ENCODE results near the gene LCP2.

The LCP2 gene

GRCh38 chr5:170252720-170253350 is 44.7 kb downstream of the LCP2 start:
- in situ Hi-C loops (cut with MboI; ENCODE audit: low sequenced_read_pairs): no loop called here

GRCh38 chr5:170252109-170252508 is 45.5 kb downstream of the LCP2 start:
- in situ Hi-C loops (cut with MboI; ENCODE audit: low sequenced_read_pairs): no loop called here

DNA sequence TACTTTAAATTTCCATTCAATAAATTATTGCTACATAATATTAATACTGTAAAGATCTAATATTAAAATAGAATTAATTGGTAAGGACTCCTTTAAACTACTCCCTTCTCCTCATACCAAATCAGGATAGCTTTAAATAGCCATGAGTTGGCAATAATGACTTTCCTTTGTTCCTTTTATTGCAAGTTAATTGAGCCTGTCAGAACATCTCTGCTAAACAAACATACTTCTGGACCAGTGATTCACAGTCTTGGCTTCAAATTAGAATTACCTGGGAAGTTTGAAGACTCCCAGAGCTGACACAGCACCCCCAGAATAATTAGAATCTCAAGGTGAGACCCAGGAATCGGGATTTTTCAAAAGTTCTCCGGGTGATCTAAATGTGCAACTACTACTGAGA is 46.1 kb downstream of the LCP2 start:
- in situ Hi-C loops (cut with MboI; ENCODE audit: low sequenced_read_pairs): no loop called here

DNA sequence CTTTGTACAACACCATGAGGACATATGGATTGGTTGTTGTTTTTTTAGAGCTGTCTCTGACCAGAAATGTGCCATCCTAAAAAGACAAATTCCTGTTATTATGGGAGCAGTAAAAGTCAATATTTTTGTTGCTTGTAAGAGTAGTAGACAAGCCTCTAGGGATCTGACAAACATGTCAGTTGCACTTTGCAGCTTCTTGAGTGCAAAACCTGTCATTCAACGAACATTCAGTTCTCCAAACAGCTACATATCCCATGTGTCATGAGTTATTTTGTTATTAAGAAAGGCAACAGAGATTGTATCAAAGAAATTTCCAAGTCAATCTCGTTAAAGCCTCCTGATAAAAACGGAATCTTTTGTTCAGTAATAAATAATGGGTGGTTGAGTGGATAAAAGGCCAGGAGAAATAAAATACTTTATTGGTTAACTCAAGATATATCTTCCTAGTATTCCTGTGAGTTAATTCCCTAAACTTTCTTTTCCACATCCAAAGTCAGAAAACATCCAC is 46.7 kb downstream of the LCP2 start:
- in situ Hi-C loops (cut with MboI; ENCODE audit: low sequenced_read_pairs): no loop called here

DNA sequence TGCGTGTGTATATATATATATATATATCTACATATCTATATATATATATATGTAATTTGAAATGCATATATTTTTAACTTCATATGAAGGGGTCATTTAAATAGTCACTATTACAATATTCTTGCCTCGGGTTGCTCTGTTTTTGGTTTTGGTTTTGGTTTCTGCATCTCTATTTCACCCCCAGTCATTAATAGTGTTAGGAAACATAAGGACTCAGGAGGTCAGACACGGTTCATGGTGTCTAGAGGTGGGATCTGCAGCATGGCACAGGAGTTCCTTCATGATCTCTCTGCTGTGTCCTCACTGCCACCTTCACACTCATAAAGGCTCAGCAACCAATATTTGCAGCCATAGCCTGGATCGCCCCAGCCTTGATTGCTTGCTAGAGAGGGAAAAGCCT is 48.2 kb downstream of the LCP2 start:
- in situ Hi-C loops (cut with MboI; ENCODE audit: low sequenced_read_pairs): loop anchor here (25.0 kb wide), 1 partner anchor 363 kb away; no protein-coding TSS in a partner anchor

GRCh38 chr5:170248931-170249227 is 48.7 kb downstream of the LCP2 start:
- in situ Hi-C loops (cut with MboI; ENCODE audit: low sequenced_read_pairs): loop anchor here (25.0 kb wide), 1 partner anchor 363 kb away; no protein-coding TSS in a partner anchor

DNA sequence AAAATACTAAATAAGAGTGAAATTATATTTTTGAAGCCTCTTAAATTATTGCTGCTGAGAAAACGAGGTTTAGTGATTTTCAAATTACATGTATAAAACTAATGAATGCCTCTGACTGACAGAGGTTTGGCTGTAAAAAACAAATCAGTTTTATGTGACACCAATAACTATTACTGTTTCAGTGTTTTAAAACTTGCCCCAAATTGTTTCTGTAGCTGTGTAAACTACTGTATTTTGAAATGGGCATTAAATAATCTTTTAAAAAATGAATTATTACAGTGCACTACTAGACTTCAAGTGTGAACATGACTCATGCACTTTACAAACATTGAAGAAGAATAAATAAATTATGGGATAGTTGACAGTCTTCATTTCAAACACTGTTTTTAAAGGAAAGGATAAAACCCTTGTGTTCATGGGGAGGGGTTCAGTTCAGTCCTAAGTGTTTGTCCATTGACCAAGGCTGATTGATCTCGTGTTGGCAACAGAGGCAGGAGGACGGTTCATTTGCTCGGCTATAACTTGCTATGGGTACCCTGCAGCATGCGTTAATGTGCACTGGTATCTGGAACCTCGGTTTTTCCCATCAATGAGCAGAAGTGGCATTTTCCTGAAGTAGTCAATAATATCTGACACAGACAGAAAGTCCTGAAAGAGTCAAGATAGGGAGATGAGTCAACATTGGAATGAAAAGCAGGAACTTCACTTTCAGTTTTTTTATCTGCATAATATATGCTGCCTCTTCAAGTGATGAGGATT is 49.2 kb downstream of the LCP2 start:
- in situ Hi-C loops (cut with MboI; ENCODE audit: low sequenced_read_pairs): loop anchor here (25.0 kb wide), 1 partner anchor 364 kb away; no protein-coding TSS in a partner anchor

- in situ Hi-C loops (cut with MboI; ENCODE audit: low sequenced_read_pairs): loop anchor here (25.0 kb wide), 1 partner anchor 365 kb away; no protein-coding TSS in a partner anchor
Observed at GRCh38 chr5:170247363-170247762, 50.2 kb downstream of the LCP2 start.

DNA sequence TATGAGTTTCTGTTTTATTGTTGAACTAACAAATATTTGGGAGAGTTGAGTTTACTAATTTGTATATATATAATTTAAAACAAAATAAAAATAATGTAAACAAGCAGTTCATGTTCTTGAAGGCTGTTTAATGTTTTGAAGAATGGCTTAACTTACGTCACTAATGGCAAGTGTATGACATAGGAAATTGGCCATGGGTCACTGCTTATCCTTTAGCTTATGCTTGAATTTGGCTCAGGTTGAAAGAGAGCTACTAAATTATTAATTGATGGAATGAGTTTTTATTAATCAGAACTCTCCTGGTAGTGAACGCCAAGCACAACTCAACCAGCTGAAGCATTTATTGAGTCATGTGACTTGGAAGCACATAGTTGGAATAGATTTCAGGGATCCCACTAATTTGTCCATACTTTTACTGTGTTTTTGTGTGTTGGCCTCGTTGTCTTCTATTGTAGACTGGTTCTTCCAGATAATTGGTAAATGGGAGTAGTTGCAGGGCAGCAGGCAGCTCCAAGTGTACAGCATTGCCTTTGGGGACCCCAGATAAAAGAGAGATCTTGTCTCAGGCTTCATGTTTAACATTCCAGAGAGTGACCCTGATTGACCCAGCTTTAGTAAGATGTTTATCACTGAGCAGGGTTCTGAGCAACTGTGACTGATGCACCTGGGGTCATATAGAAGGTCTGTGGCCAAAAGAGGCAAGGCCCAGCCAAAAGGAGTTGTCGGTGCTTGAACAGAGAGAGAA is 51.3 kb downstream of the LCP2 start:
- in situ Hi-C loops (cut with MboI; ENCODE audit: low sequenced_read_pairs): loop anchor here (25.0 kb wide), 1 partner anchor 366 kb away; no protein-coding TSS in a partner anchor

GRCh38 chr5:170245436-170245835 is 52.1 kb downstream of the LCP2 start:
- in situ Hi-C loops (cut with MboI; ENCODE audit: low sequenced_read_pairs): loop anchor here (25.0 kb wide), 1 partner anchor 367 kb away; no protein-coding TSS in a partner anchor

DNA sequence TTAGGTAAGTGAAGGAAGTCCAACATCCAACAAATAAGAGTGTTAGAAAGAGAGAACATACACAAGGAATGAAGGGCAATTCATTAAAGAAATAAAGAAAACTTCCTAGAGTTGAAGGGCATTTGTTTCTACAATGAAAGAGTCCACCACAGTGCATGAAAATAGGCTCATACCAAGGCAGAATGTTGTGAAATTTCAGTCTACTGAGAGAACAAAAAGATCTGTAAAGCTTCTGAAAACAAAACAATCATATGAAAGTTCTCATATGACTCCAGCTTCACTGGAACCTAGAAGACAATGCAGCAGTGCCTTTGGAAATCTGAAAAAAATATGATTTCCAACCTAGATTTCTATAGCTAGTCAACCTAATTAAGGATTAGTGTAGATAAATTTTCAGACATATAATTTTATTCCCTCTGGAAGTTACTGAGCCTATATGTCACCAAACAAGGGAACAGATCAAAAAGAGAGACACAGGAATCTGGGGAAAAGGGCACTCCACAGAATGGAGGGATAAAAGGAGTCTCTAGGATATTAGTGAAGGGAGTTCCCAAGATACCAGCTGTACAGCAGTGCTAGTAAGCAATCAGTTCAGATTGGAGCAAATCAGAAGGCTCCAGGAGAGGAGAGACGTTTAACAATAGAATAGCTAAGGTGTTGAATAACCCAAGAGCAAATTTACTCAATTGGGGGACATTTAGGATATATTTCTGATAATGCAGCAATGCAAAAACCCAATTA is 59.0 kb downstream of the LCP2 start:
- in situ Hi-C loops (cut with MboI; ENCODE audit: low sequenced_read_pairs): loop anchor here (25.0 kb wide), 1 partner anchor 374 kb away; no protein-coding TSS in a partner anchor

DNA sequence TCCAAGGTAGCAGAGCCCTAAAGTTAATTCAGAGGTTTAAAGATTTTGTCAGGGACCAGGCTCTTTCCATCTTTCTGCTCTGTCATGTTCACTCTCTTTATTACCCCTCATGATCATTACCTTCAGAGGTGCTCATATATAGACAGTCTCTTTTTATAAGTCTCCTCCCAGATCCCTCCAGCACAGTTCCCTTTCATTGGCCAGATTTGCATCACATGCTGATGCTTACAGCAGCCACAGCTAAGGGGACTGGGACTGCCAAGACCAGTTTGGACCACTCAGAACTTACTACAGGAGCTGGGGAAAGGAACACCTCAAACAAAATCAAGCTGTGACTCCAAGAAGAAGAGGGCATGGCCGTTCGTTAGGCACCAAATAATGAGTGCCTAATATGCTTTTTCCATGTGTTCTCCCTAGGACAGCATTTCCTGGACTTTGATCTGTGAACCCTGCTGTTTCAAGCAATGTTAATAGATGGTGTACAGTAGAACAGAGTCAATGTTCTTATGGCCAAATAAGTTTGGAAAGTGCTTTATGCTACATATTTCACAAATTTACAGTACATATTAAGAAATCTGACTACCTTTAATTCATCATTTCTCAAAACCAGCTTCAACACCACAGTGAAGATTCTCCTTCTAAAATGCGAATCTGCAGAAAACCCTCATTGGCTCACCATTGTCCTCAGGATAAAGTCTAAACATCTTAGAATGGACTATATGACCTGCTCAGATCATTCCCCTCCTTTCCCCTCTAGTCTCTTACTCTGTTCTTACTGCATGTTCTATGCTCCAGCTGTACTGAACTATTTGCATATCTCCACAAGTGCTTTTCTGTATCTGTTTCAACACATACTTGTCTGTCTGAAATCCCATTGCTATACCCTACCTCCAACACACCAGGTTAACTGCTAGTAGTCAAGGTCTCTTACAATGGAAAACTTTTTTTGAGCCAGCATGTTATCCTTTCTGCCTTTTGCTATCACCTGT is 61.4 kb downstream of the LCP2 start:
- in situ Hi-C loops (cut with MboI; ENCODE audit: low sequenced_read_pairs): loop anchor here (25.0 kb wide), 1 partner anchor 376 kb away; no protein-coding TSS in a partner anchor

DNA sequence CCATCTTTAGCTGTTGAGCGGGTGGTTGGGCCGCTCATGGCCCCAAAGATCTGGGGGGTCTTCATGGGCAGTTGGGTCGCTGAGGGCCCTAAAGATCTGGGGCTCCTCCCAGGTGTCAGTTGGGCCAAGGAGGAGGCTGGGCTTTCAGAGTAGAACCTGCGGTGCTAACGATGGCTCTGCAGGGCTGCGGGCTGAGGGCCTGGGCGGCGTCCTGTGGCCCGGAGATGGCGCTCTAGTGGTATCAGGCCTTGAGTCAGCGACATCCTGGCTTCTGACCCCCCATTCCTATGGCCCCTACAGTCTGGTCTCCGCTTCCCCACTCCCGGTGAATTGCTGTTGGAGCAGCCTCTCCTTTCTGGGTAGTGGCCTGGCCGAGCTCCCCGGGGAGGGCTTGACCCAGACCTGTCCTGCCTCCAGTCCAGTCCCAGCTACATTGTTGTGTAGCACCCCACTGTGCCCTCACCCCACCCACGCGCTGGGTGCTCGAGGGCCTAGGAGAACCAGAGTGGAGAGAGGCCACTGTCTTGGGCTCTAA is 64.2 kb downstream of the LCP2 start:
- in situ Hi-C loops (cut with MboI; ENCODE audit: low sequenced_read_pairs): loop anchor here (25.0 kb wide), 1 partner anchor 379 kb away; no protein-coding TSS in a partner anchor

DNA sequence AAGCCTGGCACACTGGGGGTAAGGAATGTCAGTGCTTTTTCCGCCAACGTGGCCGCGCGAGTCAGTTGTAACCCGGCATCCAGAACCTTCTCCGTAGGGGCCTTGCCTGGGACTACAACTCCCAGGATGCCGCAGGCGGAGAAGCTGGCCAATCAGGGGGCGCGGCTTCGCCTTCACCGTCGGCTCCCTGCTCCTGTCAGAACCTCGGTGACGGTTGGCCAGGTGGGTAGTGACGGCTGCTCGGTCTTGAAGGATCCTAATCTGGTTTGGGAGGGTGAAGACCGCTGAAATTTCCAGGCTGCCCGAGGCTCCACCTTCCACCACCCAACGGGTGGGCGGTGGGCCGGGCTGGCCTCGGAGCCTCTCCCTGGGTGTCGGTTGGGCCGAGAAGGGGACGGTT is 64.8 kb downstream of the LCP2 start, which contains the start of gene C5orf58:
Gene C5orf58 (plus strand): TSS at position 200 of the 400 bp plus-strand sequence. CDS start 1,992 bp downstream, outside the sequence.
- in situ Hi-C loops (cut with MboI; ENCODE audit: low sequenced_read_pairs): loop anchor here (25.0 kb wide), 1 partner anchor 380 kb away; no protein-coding TSS in a partner anchor

DNA sequence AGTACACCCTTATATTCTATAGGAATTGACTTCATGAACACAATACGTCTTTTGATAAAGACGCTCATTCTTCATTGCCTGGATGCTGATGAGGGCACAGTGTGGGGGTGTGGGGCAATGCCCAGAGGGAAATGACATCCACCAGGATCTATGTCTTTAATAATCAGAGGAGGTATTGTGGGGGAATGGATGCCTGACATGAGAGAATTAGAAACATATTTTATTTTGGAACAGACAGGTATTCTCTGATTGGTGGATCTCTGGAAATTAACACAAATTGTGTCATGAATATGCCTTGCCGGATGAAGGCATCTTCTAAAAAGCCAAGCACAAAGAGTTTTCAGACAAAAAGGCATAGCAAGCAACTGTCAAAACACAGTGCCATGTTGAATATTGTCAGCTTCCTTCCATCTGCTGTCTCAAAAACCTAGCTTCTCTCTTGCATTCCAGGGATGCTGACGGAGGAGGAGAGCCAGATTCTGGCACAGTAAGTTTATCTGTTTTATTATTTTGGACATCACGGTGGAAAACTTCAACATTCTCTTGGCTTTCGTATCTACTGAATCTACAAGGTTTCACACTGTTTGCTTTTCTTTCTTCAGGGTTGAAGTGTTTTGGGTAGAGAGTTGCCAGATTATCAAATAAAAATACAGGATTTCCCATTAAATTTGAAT is 68.7 kb downstream of the LCP2 start:
- in situ Hi-C loops (cut with MboI; ENCODE audit: low sequenced_read_pairs): loop anchor here (25.0 kb wide), 1 partner anchor 383 kb away; no protein-coding TSS in a partner anchor

GRCh38 chr5:170226661-170227060 is 70.9 kb downstream of the LCP2 start:
- in situ Hi-C loops (cut with MboI; ENCODE audit: low sequenced_read_pairs): loop anchor here (25.0 kb wide), 1 partner anchor 386 kb away; no protein-coding TSS in a partner anchor

DNA sequence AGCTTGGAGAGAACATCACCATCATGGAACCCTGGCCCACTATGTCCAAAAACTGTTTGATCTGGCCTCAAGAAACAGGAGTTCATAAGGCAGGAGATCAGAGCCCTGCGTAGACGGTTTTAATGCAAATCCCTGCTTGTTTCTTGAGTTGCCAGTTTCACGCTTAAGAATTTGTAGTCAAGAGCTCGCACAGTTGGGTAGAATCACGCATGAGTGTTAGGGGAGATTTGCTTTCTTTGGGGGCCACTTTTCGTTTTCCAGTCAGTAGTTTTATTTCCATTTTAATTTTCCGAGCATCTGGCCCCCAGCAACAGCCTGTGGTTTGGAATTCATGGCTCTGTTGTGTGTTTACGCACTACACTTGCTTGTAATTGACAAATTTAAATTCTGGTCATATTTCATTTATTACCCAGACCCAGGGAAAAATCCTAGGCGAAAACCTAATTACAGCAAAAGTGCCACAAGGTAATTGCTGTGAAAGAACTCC is 71.4 kb downstream of the LCP2 start:
- in situ Hi-C loops (cut with MboI; ENCODE audit: low sequenced_read_pairs): loop anchor here (25.0 kb wide), 1 partner anchor 386 kb away; no protein-coding TSS in a partner anchor
